ENCODE data around the gene DEK.

DEK gene

DNA sequence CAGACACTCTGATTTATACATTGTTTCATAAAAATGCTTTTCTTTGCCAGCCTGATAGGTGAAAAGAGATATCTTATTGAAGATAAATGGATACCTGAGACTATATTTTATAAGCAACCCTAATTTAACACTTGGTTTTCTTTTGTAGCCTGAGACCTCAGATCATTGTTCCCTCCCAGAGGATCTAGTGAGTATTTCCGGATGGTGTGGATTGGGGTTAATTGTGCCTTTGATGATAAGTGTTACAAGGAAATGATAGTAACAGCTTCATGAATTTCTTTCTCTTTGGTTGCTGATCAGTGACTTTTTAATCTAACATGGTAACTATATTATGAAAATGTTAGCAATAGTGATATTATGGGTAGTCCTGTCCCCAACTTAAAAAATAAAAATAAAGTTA, 78.7 kb downstream of the DEK start:
- TF ChIP-seq OSR1 (CRISPR knock-in tag; IDR thresholded peaks at IDR 0.05) (no peak), GLIS3 (CRISPR knock-in tag; IDR thresholded peaks at IDR 0.05) (no peak), TSHZ2 (CRISPR knock-in tag; IDR thresholded peaks at IDR 0.05) (no peak), CSDC2 (CRISPR knock-in tag; IDR thresholded peaks at IDR 0.05) (no peak), ZNF565 (CRISPR knock-in tag; conservative IDR thresholded peaks at IDR 0.05; ENCODE audit: low read depth) (no peak), PPARA (CRISPR knock-in tag; IDR thresholded peaks at IDR 0.05; ENCODE audit: borderline replicate concordance) (no peak), POU6F1 (CRISPR knock-in tag; IDR thresholded peaks at IDR 0.05; ENCODE audit: borderline replicate concordance, low read depth) (no peak), ESRRG (CRISPR knock-in tag; IDR thresholded peaks at IDR 0.05) (no peak), SNAI2 (CRISPR knock-in tag; IDR thresholded peaks at IDR 0.05) (no peak), TCF4 (CRISPR knock-in tag; IDR thresholded peaks at IDR 0.05; ENCODE audit: borderline replicate concordance) (no peak), BACH2 (CRISPR knock-in tag; IDR thresholded peaks at IDR 0.05; ENCODE audit: borderline replicate concordance) (no peak), ZNF8 (CRISPR knock-in tag; IDR thresholded peaks at IDR 0.05) (no peak), ZFP3 (CRISPR knock-in tag; IDR thresholded peaks at IDR 0.05) (no peak)
- TF ChIP-seq, protein P1, sequence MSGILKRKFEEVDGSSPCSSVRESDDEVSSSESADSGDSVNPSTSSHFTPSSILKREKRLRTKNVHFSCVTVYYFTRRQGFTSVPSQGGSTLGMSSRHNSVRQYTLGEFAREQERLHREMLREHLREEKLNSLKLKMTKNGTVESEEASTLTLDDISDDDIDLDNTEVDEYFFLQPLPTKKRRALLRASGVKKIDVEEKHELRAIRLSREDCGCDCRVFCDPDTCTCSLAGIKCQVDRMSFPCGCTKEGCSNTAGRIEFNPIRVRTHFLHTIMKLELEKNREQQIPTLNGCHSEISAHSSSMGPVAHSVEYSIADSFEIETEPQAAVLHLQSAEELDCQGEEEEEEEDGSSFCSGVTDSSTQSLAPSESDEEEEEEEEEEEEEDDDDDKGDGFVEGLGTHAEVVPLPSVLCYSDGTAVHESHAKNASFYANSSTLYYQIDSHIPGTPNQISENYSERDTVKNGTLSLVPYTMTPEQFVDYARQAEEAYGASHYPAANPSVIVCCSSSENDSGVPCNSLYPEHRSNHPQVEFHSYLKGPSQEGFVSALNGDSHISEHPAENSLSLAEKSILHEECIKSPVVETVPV (CRISPR knock-in tag; IDR thresholded peaks at IDR 0.05), result no peak
- TF ChIP-seq, protein P2, sequence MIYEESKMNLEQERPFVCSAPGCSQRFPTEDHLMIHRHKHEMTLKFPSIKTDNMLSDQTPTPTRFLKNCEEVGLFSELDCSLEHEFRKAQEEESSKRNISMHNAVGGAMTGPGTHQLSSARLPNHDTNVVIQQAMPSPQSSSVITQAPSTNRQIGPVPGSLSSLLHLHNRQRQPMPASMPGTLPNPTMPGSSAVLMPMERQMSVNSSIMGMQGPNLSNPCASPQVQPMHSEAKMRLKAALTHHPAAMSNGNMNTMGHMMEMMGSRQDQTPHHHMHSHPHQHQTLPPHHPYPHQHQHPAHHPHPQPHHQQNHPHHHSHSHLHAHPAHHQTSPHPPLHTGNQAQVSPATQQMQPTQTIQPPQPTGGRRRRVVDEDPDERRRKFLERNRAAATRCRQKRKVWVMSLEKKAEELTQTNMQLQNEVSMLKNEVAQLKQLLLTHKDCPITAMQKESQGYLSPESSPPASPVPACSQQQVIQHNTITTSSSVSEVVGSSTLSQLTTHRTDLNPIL (CRISPR knock-in tag; IDR thresholded peaks at IDR 0.05; ENCODE audit: low read depth), result no peak
- ATAC-seq, result no peak

GRCh38 chr6:18183766-18184165, 80.6 kb downstream of the DEK start:
- TF ChIP-seq, protein P3, sequence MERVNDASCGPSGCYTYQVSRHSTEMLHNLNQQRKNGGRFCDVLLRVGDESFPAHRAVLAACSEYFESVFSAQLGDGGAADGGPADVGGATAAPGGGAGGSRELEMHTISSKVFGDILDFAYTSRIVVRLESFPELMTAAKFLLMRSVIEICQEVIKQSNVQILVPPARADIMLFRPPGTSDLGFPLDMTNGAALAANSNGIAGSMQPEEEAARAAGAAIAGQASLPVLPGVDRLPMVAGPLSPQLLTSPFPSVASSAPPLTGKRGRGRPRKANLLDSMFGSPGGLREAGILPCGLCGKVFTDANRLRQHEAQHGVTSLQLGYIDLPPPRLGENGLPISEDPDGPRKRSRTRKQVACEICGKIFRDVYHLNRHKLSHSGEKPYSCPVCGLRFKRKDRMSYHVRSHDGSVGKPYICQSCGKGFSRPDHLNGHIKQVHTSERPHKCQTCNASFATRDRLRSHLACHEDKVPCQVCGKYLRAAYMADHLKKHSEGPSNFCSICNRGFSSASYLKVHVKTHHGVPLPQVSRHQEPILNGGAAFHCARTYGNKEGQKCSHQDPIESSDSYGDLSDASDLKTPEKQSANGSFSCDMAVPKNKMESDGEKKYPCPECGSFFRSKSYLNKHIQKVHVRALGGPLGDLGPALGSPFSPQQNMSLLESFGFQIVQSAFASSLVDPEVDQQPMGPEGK (CRISPR knock-in tag; IDR thresholded peaks at IDR 0.05; ENCODE audit: borderline replicate concordance), result no peak
- TF ChIP-seq GLIS3 (CRISPR knock-in tag; IDR thresholded peaks at IDR 0.05), result no peak
- TF ChIP-seq ARNTL (CRISPR knock-in tag; IDR thresholded peaks at IDR 0.05; ENCODE audit: borderline replicate concordance, low read depth), result no peak
- TF ChIP-seq TOX (CRISPR knock-in tag; IDR thresholded peaks at IDR 0.05; ENCODE audit: borderline replicate concordance), result no peak
- TF ChIP-seq ZFP30 (CRISPR knock-in tag; IDR thresholded peaks at IDR 0.05), result no peak
- no peak for TF ChIP-seq POU6F1 (CRISPR knock-in tag; IDR thresholded peaks at IDR 0.05; ENCODE audit: borderline replicate concordance, low read depth)
- no peak for TF ChIP-seq ZC3H10 (CRISPR knock-in tag; IDR thresholded peaks at IDR 0.05)
- no peak for TF ChIP-seq TCF4 (CRISPR knock-in tag; IDR thresholded peaks at IDR 0.05; ENCODE audit: borderline replicate concordance)
- no peak for TF ChIP-seq SNAI2 (CRISPR knock-in tag; IDR thresholded peaks at IDR 0.05)
- no peak for TF ChIP-seq CSDC2 (CRISPR knock-in tag; IDR thresholded peaks at IDR 0.05)
- TF ChIP-seq ZNF565 (CRISPR knock-in tag; conservative IDR thresholded peaks at IDR 0.05; ENCODE audit: low read depth), result no peak
- TF ChIP-seq, protein P1 (CRISPR knock-in tag; IDR thresholded peaks at IDR 0.05), result no peak
- TF ChIP-seq BACH2 (CRISPR knock-in tag; IDR thresholded peaks at IDR 0.05; ENCODE audit: borderline replicate concordance), result no peak
- no peak for ATAC-seq

All from SK-N-SH treated with all-trans-retinoic acid at 6 μM for 48 hours (cell line).